ENCODE measurements around the gene PDPR. TPM values are rescaled to one million over a fixed set of nuclear protein-coding genes. Genes with fewer than 3 reads are reported as not detected.
"Not testable (repeated sequence)": the region's sequence is repeated elsewhere in the genome, so short reads cannot be mapped to it uniquely, and the experiment has no call there.

The PDPR gene
- polyA plus RNA-seq, 2 donors, result 3.7 to 5.2 TPM

DNA sequence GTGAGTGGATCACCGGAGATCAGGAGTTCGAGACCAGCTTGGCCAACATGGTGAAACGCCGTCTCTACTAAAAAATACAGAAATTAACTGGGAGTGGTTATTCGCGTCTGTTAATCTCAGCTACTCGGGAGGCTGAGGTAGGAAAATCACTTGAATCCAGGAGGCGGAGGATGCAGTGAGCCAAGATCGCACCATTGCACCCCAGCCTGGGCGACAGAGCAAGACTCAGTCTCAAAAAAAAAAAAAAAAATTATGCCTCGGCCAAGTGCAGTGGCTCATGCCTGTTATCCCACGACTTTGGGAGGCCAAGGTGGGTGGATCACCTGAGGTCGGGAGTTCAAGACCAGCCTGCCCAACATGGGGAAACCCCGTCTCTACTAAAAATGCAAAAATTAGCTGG lies 9.7 kb downstream of the PDPR start:
- not testable (repeated sequence) for H3K27me3 ChIP-seq (ENCODE audit: control insufficient read depth in 1 of 2, insufficient read depth in 2 of 2, low read length in 2 of 2); H3K9me3 ChIP-seq (ENCODE audit: control insufficient read depth in 2 of 2, insufficient read depth in 1 of 2, low read depth in 1 of 2, low read length in 1 of 2); H3K36me3 ChIP-seq (ENCODE audit: control insufficient read depth in 2 of 2, insufficient read depth in 2 of 2, low read length in 1 of 2); H3K4me1 ChIP-seq (ENCODE audit: control insufficient read depth in 2 of 2, insufficient read depth in 2 of 2, low read length in 1 of 2); H3K4me3 ChIP-seq (ENCODE audit: low read depth in 1 of 2, low read length in 2 of 2); H3K27ac ChIP-seq (ENCODE audit: low read depth in 2 of 2, low read length in 1 of 2)
- 88 to 91% methylated on average over 14 of the region's 14 CpGs for WGBS, 2 donors

DNA sequence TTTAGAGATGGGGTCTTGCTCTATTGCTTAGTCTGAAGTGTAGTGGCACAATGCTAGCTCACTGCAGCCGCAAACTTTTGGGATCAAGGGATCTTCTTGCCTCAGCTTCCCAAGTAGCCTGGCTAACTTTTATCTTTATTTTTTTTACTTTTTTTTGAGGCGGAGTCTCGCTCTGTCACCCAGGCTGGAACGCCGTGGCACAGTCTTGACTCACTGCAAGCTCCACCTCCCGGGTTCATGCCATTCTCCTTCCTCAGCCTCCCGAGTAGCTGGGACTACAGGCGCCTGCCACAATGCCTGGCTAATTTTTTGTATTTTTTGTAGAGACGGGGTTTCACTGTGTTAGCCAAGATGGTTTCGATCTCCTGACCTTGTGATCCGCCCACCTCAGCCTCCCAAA lies 12.1 kb downstream of the PDPR start:
- 93 to 97% methylated on average over 11 of the region's 11 CpGs for WGBS, 2 donors

DNA sequence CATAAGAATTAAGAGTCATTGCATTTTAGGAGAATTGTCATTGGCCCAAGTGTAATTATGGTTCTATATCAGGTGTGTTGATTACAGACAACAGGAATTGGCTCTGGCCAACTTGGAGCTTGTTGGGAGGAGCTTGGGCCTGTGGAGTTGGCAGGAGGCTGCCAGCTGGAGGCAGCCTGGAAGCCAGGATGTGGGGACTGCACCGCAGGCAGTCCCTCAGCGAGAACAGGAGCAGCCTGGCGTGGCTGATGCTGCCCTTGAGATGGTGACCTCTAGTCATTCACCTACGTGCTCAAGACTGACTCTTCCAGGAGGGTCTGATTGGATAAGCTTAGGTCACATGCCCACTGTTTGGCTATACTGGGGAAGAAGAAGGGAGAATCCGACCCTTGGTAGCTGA lies 13.6 kb downstream of the PDPR start:
- H3K9me3 ChIP-seq (ENCODE audit: control insufficient read depth in 2 of 2, insufficient read depth in 1 of 2, low read depth in 1 of 2, low read length in 1 of 2); H3K36me3 ChIP-seq (ENCODE audit: control insufficient read depth in 2 of 2, insufficient read depth in 2 of 2, low read length in 1 of 2); H3K27me3 ChIP-seq (ENCODE audit: control insufficient read depth in 1 of 2, insufficient read depth in 2 of 2, low read length in 2 of 2); H3K4me3 ChIP-seq (ENCODE audit: low read depth in 1 of 2, low read length in 2 of 2); H3K4me1 ChIP-seq (ENCODE audit: control insufficient read depth in 2 of 2, insufficient read depth in 2 of 2, low read length in 1 of 2); H3K27ac ChIP-seq (ENCODE audit: low read depth in 2 of 2, low read length in 1 of 2): not testable (repeated sequence)
- 85 to 86% methylated on average over 5 of the region's 5 CpGs for WGBS, 2 donors

More for the DNA sequence above, 12.1 kb downstream of the PDPR start:
- H3K27ac ChIP-seq (ENCODE audit: low read depth in 2 of 2, low read length in 1 of 2); H3K4me3 ChIP-seq (ENCODE audit: low read depth in 1 of 2, low read length in 2 of 2); H3K4me1 ChIP-seq (ENCODE audit: control insufficient read depth in 2 of 2, insufficient read depth in 2 of 2, low read length in 1 of 2); H3K27me3 ChIP-seq (ENCODE audit: control insufficient read depth in 1 of 2, insufficient read depth in 2 of 2, low read length in 2 of 2); H3K9me3 ChIP-seq (ENCODE audit: control insufficient read depth in 2 of 2, insufficient read depth in 1 of 2, low read depth in 1 of 2, low read length in 1 of 2); H3K36me3 ChIP-seq (ENCODE audit: control insufficient read depth in 2 of 2, insufficient read depth in 2 of 2, low read length in 1 of 2): not testable (repeated sequence)

DNA sequence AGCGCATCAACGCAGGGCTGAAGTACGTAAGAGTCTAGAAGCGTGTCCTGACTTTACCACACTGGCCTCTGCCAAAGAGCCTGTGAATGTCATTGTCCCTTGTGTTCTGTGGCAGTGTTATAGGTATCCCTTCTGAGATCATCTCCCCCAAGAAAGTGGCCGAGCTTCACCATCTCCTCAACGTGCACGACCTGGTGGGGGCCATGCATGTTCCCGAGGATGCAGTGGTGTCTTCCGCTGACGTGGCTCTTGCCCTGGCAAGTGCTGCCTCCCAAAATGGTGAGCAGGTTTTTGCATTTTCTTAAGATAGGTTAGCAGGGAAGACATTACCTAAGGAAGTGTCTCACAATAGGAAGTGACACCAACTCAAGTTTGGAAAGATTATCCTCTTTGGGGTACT lies 14.7 kb downstream of the PDPR start:
- not testable (repeated sequence) for H3K36me3 ChIP-seq (ENCODE audit: control insufficient read depth in 2 of 2, insufficient read depth in 2 of 2, low read length in 1 of 2); H3K4me3 ChIP-seq (ENCODE audit: low read depth in 1 of 2, low read length in 2 of 2); H3K27ac ChIP-seq (ENCODE audit: low read depth in 2 of 2, low read length in 1 of 2); H3K27me3 ChIP-seq (ENCODE audit: control insufficient read depth in 1 of 2, insufficient read depth in 2 of 2, low read length in 2 of 2); H3K4me1 ChIP-seq (ENCODE audit: control insufficient read depth in 2 of 2, insufficient read depth in 2 of 2, low read length in 1 of 2); H3K9me3 ChIP-seq (ENCODE audit: control insufficient read depth in 2 of 2, insufficient read depth in 1 of 2, low read depth in 1 of 2, low read length in 1 of 2)
- 90 to 94% methylated on average over 6 of the region's 10 CpGs for WGBS, 2 donors

DNA sequence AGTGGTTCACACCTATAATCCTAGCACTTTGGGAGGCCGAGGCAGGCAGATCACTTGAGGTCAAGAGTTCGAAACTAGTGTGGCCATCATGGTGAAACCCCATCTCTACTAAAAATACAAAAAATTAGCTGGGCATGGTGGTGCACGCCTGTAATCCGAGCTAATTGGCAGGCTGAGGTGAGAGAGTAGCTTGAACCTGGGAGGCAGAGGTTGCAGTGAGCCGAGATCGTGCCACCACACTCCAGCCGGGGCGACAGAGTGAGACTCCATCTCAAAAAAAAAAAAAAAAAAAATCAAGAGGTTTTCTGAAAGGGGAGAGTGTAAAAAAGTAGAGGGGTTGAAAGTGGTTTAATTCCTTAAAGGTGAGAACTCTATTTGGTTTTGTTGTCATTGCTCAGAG lies 21.7 kb downstream of the PDPR start:
- not testable (repeated sequence) for H3K4me3 ChIP-seq (ENCODE audit: low read depth in 1 of 2, low read length in 2 of 2); H3K27ac ChIP-seq (ENCODE audit: low read depth in 2 of 2, low read length in 1 of 2); H3K4me1 ChIP-seq (ENCODE audit: control insufficient read depth in 2 of 2, insufficient read depth in 2 of 2, low read length in 1 of 2); H3K9me3 ChIP-seq (ENCODE audit: control insufficient read depth in 2 of 2, insufficient read depth in 1 of 2, low read depth in 1 of 2, low read length in 1 of 2); H3K36me3 ChIP-seq (ENCODE audit: control insufficient read depth in 2 of 2, insufficient read depth in 2 of 2, low read length in 1 of 2); H3K27me3 ChIP-seq (ENCODE audit: control insufficient read depth in 1 of 2, insufficient read depth in 2 of 2, low read length in 2 of 2)
- WGBS, 2 donors, result 94 to 96% methylated on average over 8 of the region's 8 CpGs

DNA sequence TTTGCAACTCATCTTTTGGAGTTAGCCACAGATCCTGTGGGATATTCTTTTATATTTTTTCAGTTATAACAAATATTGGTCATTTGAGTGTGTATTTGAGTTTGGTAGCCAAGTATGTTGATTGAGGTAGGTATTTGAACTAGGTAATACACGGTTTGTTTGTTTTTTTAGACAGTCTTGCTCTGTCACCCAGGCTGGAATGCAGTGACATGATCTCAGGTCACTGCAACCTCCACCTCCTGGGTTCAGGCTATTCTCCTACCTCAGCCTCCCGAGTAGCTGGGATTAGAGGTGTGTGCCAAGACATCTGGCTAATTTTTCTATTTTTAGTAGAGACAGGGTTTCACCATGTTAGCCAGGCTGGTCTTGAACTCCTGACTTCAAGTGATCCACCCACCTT lies 22.5 kb downstream of the PDPR start:
- not testable (repeated sequence) for H3K4me3 ChIP-seq (ENCODE audit: low read depth in 1 of 2, low read length in 2 of 2); H3K27ac ChIP-seq (ENCODE audit: low read depth in 2 of 2, low read length in 1 of 2); H3K27me3 ChIP-seq (ENCODE audit: control insufficient read depth in 1 of 2, insufficient read depth in 2 of 2, low read length in 2 of 2); H3K36me3 ChIP-seq (ENCODE audit: control insufficient read depth in 2 of 2, insufficient read depth in 2 of 2, low read length in 1 of 2); H3K9me3 ChIP-seq (ENCODE audit: control insufficient read depth in 2 of 2, insufficient read depth in 1 of 2, low read depth in 1 of 2, low read length in 1 of 2); H3K4me1 ChIP-seq (ENCODE audit: control insufficient read depth in 2 of 2, insufficient read depth in 2 of 2, low read length in 1 of 2)
- WGBS, 2 donors, result 60 to 69% methylated on average over 2 of the region's 2 CpGs

DNA sequence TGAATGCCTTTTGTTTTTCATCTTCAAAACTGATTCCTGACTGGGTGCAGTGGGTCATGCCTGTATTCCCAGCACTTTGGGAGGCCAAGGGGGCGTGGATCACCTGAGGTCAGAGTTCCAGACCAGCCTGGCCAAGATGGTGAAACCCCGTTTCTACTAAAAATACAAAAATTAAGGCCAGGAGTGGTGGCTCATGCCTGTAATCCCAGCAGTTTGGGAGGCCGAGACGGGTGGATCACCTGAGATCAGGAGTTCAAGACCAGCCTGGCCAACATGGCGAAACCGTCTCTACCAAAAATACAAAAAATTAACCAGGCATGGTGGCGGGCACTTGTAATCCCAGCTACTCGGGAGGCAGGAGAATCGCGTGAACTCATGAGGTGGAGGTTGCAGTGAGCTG lies 28.6 kb downstream of the PDPR start:
- not testable (repeated sequence) for H3K9me3 ChIP-seq (ENCODE audit: control insufficient read depth in 2 of 2, insufficient read depth in 1 of 2, low read depth in 1 of 2, low read length in 1 of 2); H3K27me3 ChIP-seq (ENCODE audit: control insufficient read depth in 1 of 2, insufficient read depth in 2 of 2, low read length in 2 of 2); H3K4me3 ChIP-seq (ENCODE audit: low read depth in 1 of 2, low read length in 2 of 2); H3K27ac ChIP-seq (ENCODE audit: low read depth in 2 of 2, low read length in 1 of 2); H3K4me1 ChIP-seq (ENCODE audit: control insufficient read depth in 2 of 2, insufficient read depth in 2 of 2, low read length in 1 of 2); H3K36me3 ChIP-seq (ENCODE audit: control insufficient read depth in 2 of 2, insufficient read depth in 2 of 2, low read length in 1 of 2)
- 94 to 96% methylated on average over 10 of the region's 10 CpGs for WGBS, 2 donors

DNA sequence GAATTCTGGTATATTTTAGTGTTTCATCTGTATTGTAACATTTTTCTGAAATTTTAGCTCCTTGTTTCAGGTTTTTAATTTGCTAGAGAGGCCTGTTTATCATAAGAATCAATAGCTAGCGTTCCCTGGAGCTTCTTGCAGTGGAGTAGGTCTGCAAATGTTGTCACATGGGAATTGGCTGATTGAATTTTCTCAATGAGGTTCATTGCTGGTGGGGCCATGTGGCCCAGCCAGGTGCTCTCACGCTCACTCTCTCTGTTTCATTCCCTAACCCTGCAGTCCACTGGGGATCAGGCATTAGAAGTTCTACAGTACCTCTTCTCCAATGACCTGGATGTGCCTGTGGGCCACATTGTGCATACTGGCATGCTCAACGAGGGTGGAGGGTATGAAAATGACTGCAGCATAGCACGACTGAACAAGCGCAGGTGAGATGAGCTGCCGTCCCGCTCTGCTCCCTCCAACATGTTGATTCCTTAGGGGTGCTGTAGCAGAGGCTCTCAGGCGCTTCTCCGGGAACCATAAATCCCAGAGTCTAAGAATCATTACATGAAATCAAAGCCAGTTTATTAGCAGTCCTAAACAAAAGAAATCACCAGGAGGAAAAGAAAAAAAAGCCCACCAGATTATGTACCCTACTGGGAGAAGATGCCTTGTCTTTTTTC lies 29.2 kb downstream of the PDPR start:
- not testable (repeated sequence) for H3K36me3 ChIP-seq (ENCODE audit: control insufficient read depth in 2 of 2, insufficient read depth in 2 of 2, low read length in 1 of 2); H3K27ac ChIP-seq (ENCODE audit: low read depth in 2 of 2, low read length in 1 of 2); H3K4me1 ChIP-seq (ENCODE audit: control insufficient read depth in 2 of 2, insufficient read depth in 2 of 2, low read length in 1 of 2); H3K27me3 ChIP-seq (ENCODE audit: control insufficient read depth in 1 of 2, insufficient read depth in 2 of 2, low read length in 2 of 2); H3K4me3 ChIP-seq (ENCODE audit: low read depth in 1 of 2, low read length in 2 of 2); H3K9me3 ChIP-seq (ENCODE audit: control insufficient read depth in 2 of 2, insufficient read depth in 1 of 2, low read depth in 1 of 2, low read length in 1 of 2)
- WGBS, 2 donors, result 75 to 89% methylated on average over 8 to 9 of the region's 9 CpGs

DNA sequence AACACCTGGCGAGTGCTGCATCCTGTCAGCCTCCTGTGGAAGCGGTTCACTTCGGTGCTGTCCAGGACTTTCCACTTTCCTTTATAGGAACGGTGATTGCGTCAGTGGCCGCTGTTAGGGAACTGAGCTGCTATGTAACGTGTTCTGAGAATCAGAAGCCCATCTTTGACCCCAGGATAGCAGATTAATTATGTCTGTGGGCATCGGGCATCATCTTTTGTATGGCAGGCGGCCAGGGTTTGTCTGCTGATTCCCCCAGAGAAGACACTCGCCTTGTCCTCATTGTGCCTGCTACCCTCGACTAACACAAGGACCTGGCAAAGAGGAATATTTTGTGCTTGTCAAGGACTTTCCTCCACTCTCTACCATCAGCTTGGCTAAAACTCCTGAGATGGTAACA lies 33.7 kb downstream of the PDPR start:
- WGBS, 2 donors, result 87% methylated on average over 11 of the region's 11 CpGs
- not testable (repeated sequence) for H3K27me3 ChIP-seq (ENCODE audit: control insufficient read depth in 1 of 2, insufficient read depth in 2 of 2, low read length in 2 of 2); H3K4me3 ChIP-seq (ENCODE audit: low read depth in 1 of 2, low read length in 2 of 2); H3K9me3 ChIP-seq (ENCODE audit: control insufficient read depth in 2 of 2, insufficient read depth in 1 of 2, low read depth in 1 of 2, low read length in 1 of 2); H3K27ac ChIP-seq (ENCODE audit: low read depth in 2 of 2, low read length in 1 of 2); H3K4me1 ChIP-seq (ENCODE audit: control insufficient read depth in 2 of 2, insufficient read depth in 2 of 2, low read length in 1 of 2)
- peaks cover 5 to 20% of the 10 kb centered on the region in 2 donors for H3K36me3 ChIP-seq (ENCODE audit: control insufficient read depth in 2 of 2, insufficient read depth in 2 of 2, low read length in 1 of 2)

DNA sequence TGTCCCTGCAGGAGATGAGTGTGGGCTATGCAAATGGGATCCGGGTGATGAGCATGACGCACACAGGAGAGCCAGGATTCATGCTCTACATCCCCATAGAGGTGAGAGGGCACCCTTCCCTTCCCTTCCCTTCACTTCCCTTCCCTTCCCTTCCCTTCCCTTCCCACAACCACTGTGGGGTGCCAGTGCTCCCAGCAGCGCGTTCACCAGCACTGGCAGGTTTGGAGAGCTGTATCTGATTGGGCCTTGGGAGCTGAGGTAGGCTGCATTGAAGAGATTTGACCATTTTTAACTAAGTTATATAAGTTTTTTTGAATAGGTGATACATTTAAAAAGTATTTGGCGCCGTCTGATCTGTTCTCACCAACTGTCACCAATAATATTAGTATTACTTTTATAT lies 34.3 kb downstream of the PDPR start:
- H3K36me3 ChIP-seq (ENCODE audit: control insufficient read depth in 2 of 2, insufficient read depth in 2 of 2, low read length in 1 of 2), result peaks cover 9 to 22% of the 10 kb centered on the region in 2 donors
- H3K4me1 ChIP-seq (ENCODE audit: control insufficient read depth in 2 of 2, insufficient read depth in 2 of 2, low read length in 1 of 2); H3K27me3 ChIP-seq (ENCODE audit: control insufficient read depth in 1 of 2, insufficient read depth in 2 of 2, low read length in 2 of 2); H3K9me3 ChIP-seq (ENCODE audit: control insufficient read depth in 2 of 2, insufficient read depth in 1 of 2, low read depth in 1 of 2, low read length in 1 of 2); H3K4me3 ChIP-seq (ENCODE audit: low read depth in 1 of 2, low read length in 2 of 2); H3K27ac ChIP-seq (ENCODE audit: low read depth in 2 of 2, low read length in 1 of 2): not testable (repeated sequence)
- WGBS, 2 donors, result 92 to 95% methylated on average over 6 of the region's 6 CpGs

Data from esophagus (tissue), 2 donors.